ENCODE measurements around the gene PARG.
A peak's percentile ranks its signal among the peaks of the same experiment; 100 is the strongest.

PARG gene

GRCh38 chr10:49830846-49831245 lies 111.0 kb downstream of the PARG start:
- Histone ChIP-seq H3K79me2 (ENCODE audit: insufficient read depth, low read length) (no peaks in the 10 kb centered on the region), H3K4me2 (ENCODE audit: low read depth, low read length, poor library complexity, severe bottlenecking) (no peak overlapping the region), H3K9me2 (replicated peaks; ENCODE audit: low read depth, low read length) (no peaks in the 10 kb centered on the region), H3K36me3 (ENCODE audit: insufficient read depth, low read length) (peaks cover 15% of the 10 kb centered on the region; the same call in 1 of the 2 replicates), H3K4me1 (ENCODE audit: insufficient read depth, low read length, poor library complexity, severe bottlenecking) (peaks cover 11% of the 10 kb centered on the region), H3K27me3 (ENCODE audit: insufficient read depth, low read length, poor library complexity, severe bottlenecking) (no peaks in the 10 kb centered on the region), H3K9me3 (ENCODE audit: insufficient read depth, low read depth, low read length) (no peaks in the 10 kb centered on the region), H4K20me1 (ENCODE audit: insufficient read depth, low read length, poor library complexity, severe bottlenecking) (no peaks in the 10 kb centered on the region), H3F3A (ENCODE audit: low read depth) (0 out of 2 replicates have a peak, but pooled peaks cover 4% of the 10 kb centered on the region), H2AFZ (ENCODE audit: low read length) (no peak overlapping the region), H3K4me3 (ENCODE audit: low read length, poor library complexity, severe bottlenecking) (no peak overlapping the region), H3K9ac (ENCODE audit: low read depth, low read length, poor library complexity, severe bottlenecking) (no peak overlapping the region)
- TF ChIP-seq EZH2phosphoT487 (IDR thresholded peaks at IDR 0.05; ENCODE audit: borderline replicate concordance) = no peak
- TF ChIP-seq CTCF (conservative IDR thresholded peaks at IDR 0.05; ENCODE audit: low read length) = no peak

- peaks cover 12% of the 10 kb centered on the region; the same call in 1 of the 2 replicates for H3K36me3 ChIP-seq (ENCODE audit: insufficient read depth, low read length)
- H3K9me2 ChIP-seq (replicated peaks; ENCODE audit: low read depth, low read length) = no peaks in the 10 kb centered on the region
- H3F3A ChIP-seq (ENCODE audit: low read depth) = 0 out of 2 replicates have a peak, but pooled peaks cover 4% of the 10 kb centered on the region
- H3K9ac ChIP-seq (ENCODE audit: low read depth, low read length, poor library complexity, severe bottlenecking) = no peak overlapping the region
- H3K27me3 ChIP-seq (ENCODE audit: insufficient read depth, low read length, poor library complexity, severe bottlenecking) = no peaks in the 10 kb centered on the region
- H3K4me2 ChIP-seq (ENCODE audit: low read depth, low read length, poor library complexity, severe bottlenecking) = peak overlapping the region; percentile 46
- no peaks in the 10 kb centered on the region for H3K9me3 ChIP-seq (ENCODE audit: insufficient read depth, low read depth, low read length)
- H4K20me1 ChIP-seq (ENCODE audit: insufficient read depth, low read length, poor library complexity, severe bottlenecking) = no peaks in the 10 kb centered on the region
- peak overlapping the region; percentile 16 for H3K4me3 ChIP-seq (ENCODE audit: low read length, poor library complexity, severe bottlenecking)
- no peaks in the 10 kb centered on the region for H3K79me2 ChIP-seq (ENCODE audit: insufficient read depth, low read length)
- no peak overlapping the region for H2AFZ ChIP-seq (ENCODE audit: low read length)
- H3K4me1 ChIP-seq (ENCODE audit: insufficient read depth, low read length, poor library complexity, severe bottlenecking) = peaks cover 11% of the 10 kb centered on the region
- TF ChIP-seq EZH2phosphoT487 (IDR thresholded peaks at IDR 0.05; ENCODE audit: borderline replicate concordance) = no peak
- no peak for TF ChIP-seq CTCF (conservative IDR thresholded peaks at IDR 0.05; ENCODE audit: low read length)
Observed at GRCh38 chr10:49830016-49830415, 111.8 kb downstream of the PARG start.

- no peak for TF ChIP-seq EZH2phosphoT487 (IDR thresholded peaks at IDR 0.05; ENCODE audit: borderline replicate concordance)
- TF ChIP-seq CTCF (conservative IDR thresholded peaks at IDR 0.05; ENCODE audit: low read length) = no peak
- no peak overlapping the region for H3K4me3 ChIP-seq (ENCODE audit: low read length, poor library complexity, severe bottlenecking)
- no peak overlapping the region for H3K9ac ChIP-seq (ENCODE audit: low read depth, low read length, poor library complexity, severe bottlenecking)
- no peaks in the 10 kb centered on the region for H3K27me3 ChIP-seq (ENCODE audit: insufficient read depth, low read length, poor library complexity, severe bottlenecking)
- no peaks in the 10 kb centered on the region for H4K20me1 ChIP-seq (ENCODE audit: insufficient read depth, low read length, poor library complexity, severe bottlenecking)
- no peaks in the 10 kb centered on the region for H3K9me3 ChIP-seq (ENCODE audit: insufficient read depth, low read depth, low read length)
- H3K9me2 ChIP-seq (replicated peaks; ENCODE audit: low read depth, low read length) = no peaks in the 10 kb centered on the region
- no peaks in the 10 kb centered on the region for H3K79me2 ChIP-seq (ENCODE audit: insufficient read depth, low read length)
- H3K4me1 ChIP-seq (ENCODE audit: insufficient read depth, low read length, poor library complexity, severe bottlenecking) = peaks cover 11% of the 10 kb centered on the region
- 0 out of 2 replicates have a peak, but pooled peaks cover 4% of the 10 kb centered on the region for H3F3A ChIP-seq (ENCODE audit: low read depth)
- H3K36me3 ChIP-seq (ENCODE audit: insufficient read depth, low read length) = peaks cover 7% of the 10 kb centered on the region; the same call in 1 of the 2 replicates
- H2AFZ ChIP-seq (ENCODE audit: low read length) = no peak overlapping the region
- no peak overlapping the region for H3K4me2 ChIP-seq (ENCODE audit: low read depth, low read length, poor library complexity, severe bottlenecking)
Observed at GRCh38 chr10:49827297-49827696, 114.5 kb downstream of the PARG start.

Data from Loucy (cell line).